Neural crest cell (in vitro differentiated cells): ENCODE data around the gene SEC14L3. TPM values are rescaled to one million over a fixed set of nuclear protein-coding genes. Genes with fewer than 3 reads are reported as not detected.
A peak's percentile ranks its signal among the peaks of the same experiment; 100 is the strongest.

Experiments used
- DNase-seq: peaks from one replicate; pipeline ENCODE4 v3.0.0; 2021; ENCODE audit warnings: low read depth, mixed read lengths, low spot score
- H3K27ac Mint-ChIP-seq: one replicate; pipeline ENCODE4 v1.8.0; 2021; ENCODE audit warnings: mild to moderate bottlenecking, mixed read lengths; ENCODE audit not compliant: unreplicated experiment
- H3K27me3 Mint-ChIP-seq: 2 replicates; pipeline ENCODE4 v1.8.0; 2021; ENCODE audit warnings: low read depth, mild to moderate bottlenecking, mixed read lengths
- H3K36me3 Mint-ChIP-seq: 2 replicates; pipeline ENCODE4 v1.8.0; 2021; ENCODE audit warnings: low read depth, mild to moderate bottlenecking, mixed read lengths
- H3K4me1 Mint-ChIP-seq: 2 replicates; pipeline ENCODE4 v1.8.0; 2021; ENCODE audit warnings: mixed read lengths
- H3K4me3 Mint-ChIP-seq: one replicate; pipeline ENCODE4 v1.8.0; 2021; ENCODE audit warnings: mild to moderate bottlenecking, mixed read lengths
- H3K9me3 Mint-ChIP-seq: 2 replicates; pipeline ENCODE4 v1.8.0; 2021; ENCODE audit warnings: mixed read lengths
- CTCF ChIP-seq: fragments of 200-600 bp; sonication (generic); conservative IDR thresholded peaks from 2 replicates; pipeline ENCODE4 v1.5.0; 2021; ENCODE audit warnings: antibody characterized with exemption, mild to moderate bottlenecking
- total RNA-seq: library from RNA; stranded (reverse); gene quantifications from 2 replicates; pipeline ENCODE4 v1.2.1, GENCODE V29; 2021

Gene SEC14L3
- total RNA-seq, 1 donor from 2014 or later: not detected

DNA sequence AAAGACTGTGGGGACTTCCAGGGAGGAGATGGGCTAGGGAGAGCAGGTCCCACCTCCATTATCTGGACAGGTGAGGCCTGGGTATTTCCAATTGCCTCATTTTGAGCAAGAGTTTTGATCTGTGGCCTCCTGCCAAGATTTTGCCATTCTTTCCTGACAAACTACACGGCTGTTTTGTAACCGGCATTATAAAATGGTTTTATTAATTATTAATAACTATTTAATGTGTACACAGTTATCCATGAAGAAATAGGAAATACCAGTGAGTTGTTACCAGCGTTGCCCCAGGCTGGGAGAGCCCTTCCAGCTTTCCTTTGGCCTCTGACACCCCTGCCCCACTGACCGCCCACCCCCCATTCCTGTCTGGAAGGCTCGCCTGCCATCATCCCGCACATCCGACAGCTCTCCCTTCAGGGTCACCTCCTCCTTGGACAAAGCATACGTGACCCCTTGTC is 14.9 kb upstream of the SEC14L3 start:
- TF ChIP-seq CTCF: no peak
- no peak for DNase-seq
- Mint-ChIP-seq H3K4me3 (no peak overlapping the region), H3K27ac (no peak overlapping the region), H3K27me3 (no peaks in the 10 kb centered on the region), H3K36me3 (no peaks in the 10 kb centered on the region), H3K4me1 (no peaks in the 10 kb centered on the region), H3K9me3 (peaks cover 3% of the 10 kb centered on the region)

DNA sequence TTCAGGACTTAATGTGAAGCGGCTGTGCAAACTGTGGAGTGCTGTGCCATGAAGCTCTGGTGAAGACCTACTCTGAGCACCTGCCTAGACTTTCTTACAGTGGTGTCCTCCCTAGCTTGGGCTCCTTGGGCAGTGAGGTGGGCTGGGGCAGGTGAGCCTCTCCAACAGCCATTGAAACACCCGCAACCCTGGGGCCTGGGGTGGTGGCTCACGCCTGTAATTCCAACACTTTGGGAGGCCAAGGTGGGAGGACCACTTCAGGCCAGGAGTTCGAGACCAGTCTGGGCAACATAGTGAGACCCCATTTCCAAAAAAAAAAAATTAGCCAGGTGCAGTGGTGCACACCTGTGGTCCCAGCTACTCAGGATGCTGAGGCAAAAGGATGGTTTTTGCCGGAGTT is 14.3 kb upstream of the SEC14L3 start:
- DNase-seq: no peak
- no peaks in the 10 kb centered on the region for H3K36me3 Mint-ChIP-seq
- H3K27me3 Mint-ChIP-seq: no peaks in the 10 kb centered on the region
- H3K4me3 Mint-ChIP-seq: no peak overlapping the region
- H3K27ac Mint-ChIP-seq: no peak overlapping the region
- no peak for TF ChIP-seq CTCF
- peaks cover 3% of the 10 kb centered on the region for H3K9me3 Mint-ChIP-seq
- H3K4me1 Mint-ChIP-seq: no peaks in the 10 kb centered on the region

GRCh38 chr22:30485362-30485988 is 13.7 kb upstream of the SEC14L3 start:
- H3K36me3 Mint-ChIP-seq: no peaks in the 10 kb centered on the region
- no peak overlapping the region for H3K4me3 Mint-ChIP-seq
- H3K4me1 Mint-ChIP-seq: no peaks in the 10 kb centered on the region
- no peaks in the 10 kb centered on the region for H3K27me3 Mint-ChIP-seq
- H3K9me3 Mint-ChIP-seq: peaks cover 3% of the 10 kb centered on the region
- no peak overlapping the region for H3K27ac Mint-ChIP-seq
- TF ChIP-seq CTCF: peak; percentile 95
- peak; percentile 77 for DNase-seq

DNA sequence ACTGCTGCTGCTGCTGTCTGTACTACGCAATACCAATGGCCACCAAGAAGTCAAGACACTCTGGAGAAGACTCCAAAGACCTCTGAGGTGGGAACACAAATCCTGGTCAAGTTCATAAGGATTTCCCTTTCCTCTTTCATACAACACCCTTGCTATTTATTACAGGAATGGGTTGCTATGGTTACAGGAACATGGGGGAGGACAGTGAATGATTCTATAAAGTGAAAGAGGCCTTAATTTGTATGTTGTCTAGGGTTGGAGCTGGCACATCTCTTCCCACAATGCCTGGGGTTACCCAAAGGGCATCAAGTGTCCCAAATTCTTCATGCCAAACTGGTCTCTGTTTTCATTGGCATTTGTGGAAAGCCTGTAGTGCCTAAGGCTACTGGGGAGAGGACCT is 11.4 kb upstream of the SEC14L3 start:
- no peaks in the 10 kb centered on the region for H3K4me1 Mint-ChIP-seq
- no peak overlapping the region for H3K27ac Mint-ChIP-seq
- TF ChIP-seq CTCF: no peak
- H3K27me3 Mint-ChIP-seq: peaks cover 2% of the 10 kb centered on the region
- H3K9me3 Mint-ChIP-seq: peaks cover 3% of the 10 kb centered on the region
- H3K4me3 Mint-ChIP-seq: no peak overlapping the region
- no peaks in the 10 kb centered on the region for H3K36me3 Mint-ChIP-seq
- DNase-seq: no peak

GRCh38 chr22:30481711-30482110 is 9.9 kb upstream of the SEC14L3 start:
- Mint-ChIP-seq H3K4me1 (no peaks in the 10 kb centered on the region), H3K4me3 (no peak overlapping the region), H3K27me3 (peaks cover 2% of the 10 kb centered on the region), H3K36me3 (no peaks in the 10 kb centered on the region), H3K27ac (no peak overlapping the region), H3K9me3 (peaks cover 3% of the 10 kb centered on the region)
- TF ChIP-seq CTCF: no peak
- no peak for DNase-seq
